Gastrocnemius medialis (tissue), 4 donors: ENCODE data around the gene DIPK2B. TPM values are rescaled to one million over a fixed set of nuclear protein-coding genes. Genes with fewer than 3 reads are reported as not detected.
A peak's percentile ranks its signal among the peaks of the same experiment; 100 is the strongest.

Experiments
- ATAC-seq, 2 donors: fragments of 150-250 bp; one replicate each; pipeline ENCODE4 v1.9.1; 2016
- DNase-seq, 2 donors: peaks; one replicate each; pipeline ENCODE4 v3.0.0-alpha.2; 2019
- H3K27ac ChIP-seq, 4 donors: fragments of 200-600 bp; sonication (generic); 1 replicate in 1 of 4; 2 replicates in 3 of 4; pipeline ENCODE4 v1.5.1; 2016 to 2018; ENCODE audit warnings: mild to moderate bottlenecking in 2 of 4, moderate library complexity in 1 of 4
- H3K27me3 ChIP-seq, 3 donors: fragments of 200-600 bp; sonication (generic) in 2 of 3; 1 replicate in 1 of 3; 2 replicates in 2 of 3; pipeline versions ENCODE4 v1.5.1 to v1.6.0; 2016 to 2019; ENCODE audit warnings: mild to moderate bottlenecking in 1 of 3, moderate library complexity in 1 of 3
- H3K36me3 ChIP-seq, 2 donors: fragments of 200-600 bp; sonication (generic) in 1 of 2; one replicate each; pipeline ENCODE4 v1.5.1; 2017 to 2018
- H3K4me1 ChIP-seq, 2 donors: fragments of 200-600 bp; sonication (generic) in 1 of 2; one replicate each; pipeline ENCODE4 v1.5.1; 2016 to 2017; ENCODE audit warnings: mild to moderate bottlenecking in 2 of 2
- H3K4me3 ChIP-seq, 4 donors: fragments of 200-600 bp; sonication (generic) in 3 of 4; 1 replicate in 1 of 4; 2 replicates in 3 of 4; pipeline ENCODE4 v1.5.1; 2016 to 2019; ENCODE audit warnings: mild to moderate bottlenecking in 2 of 4
- H3K9me3 ChIP-seq, 3 donors: fragments of 200-600 bp; sonication (generic) in 2 of 3; 1 replicate in 1 of 3; 2 replicates in 2 of 3; pipeline ENCODE4 v1.5.1; 2016 to 2019
- POLR2A ChIP-seq, 2 donors: fragments of 450-650 bp; IDR thresholded peaks; one replicate each; pipeline ENCODE4 v1.6.1; 2017; ENCODE audit warnings: antibody characterized with exemption in 2 of 2, mild to moderate bottlenecking in 2 of 2, moderate library complexity in 2 of 2
- in situ Hi-C, 4 donors: fragments of 200-750 bp; cut with MboI; loops; one replicate each; pipeline versions ENCODE4 v1.15.0 to v1.8.0; 2017; ENCODE audit warnings: low sequenced_read_pairs in 4 of 4
- intact Hi-C: fragments of 100-400 bp; cut with DNase I; formaldehyde crosslinking; loops from one replicate; pipeline ENCODE4 v1.15.1; 2023; ENCODE audit warnings: low total_unique reads
- total RNA-seq, 4 donors: library from RNA; depleted of rRNA; stranded (reverse); fragments of >200 nt; gene quantifications; one replicate each; pipeline versions ENCODE4 v1.1.0 to v1.2.3, GENCODE V29; 2016
- TF ChIP-seq, protein P1 (sequence below), 5 experiments: fragments of 450-650 bp in 3 of 5; fragments of 200-600 bp in 2 of 5; sonication (generic) in 2 of 5; IDR thresholded peaks in 4 of 5; conservative IDR thresholded peaks in 1 of 5; 1 replicate in 4 of 5; 2 replicates in 1 of 5; pipeline ENCODE4 v1.5.1; 2016 to 2019; ENCODE audit warnings: antibody characterized with exemption in 5 of 5, mild to moderate bottlenecking in 3 of 5, moderate library complexity in 3 of 5

The DIPK2B gene
- total RNA-seq, 4 donors from 2014 or later = 10.1 to 12.8 (median 10.9) TPM

DNA sequence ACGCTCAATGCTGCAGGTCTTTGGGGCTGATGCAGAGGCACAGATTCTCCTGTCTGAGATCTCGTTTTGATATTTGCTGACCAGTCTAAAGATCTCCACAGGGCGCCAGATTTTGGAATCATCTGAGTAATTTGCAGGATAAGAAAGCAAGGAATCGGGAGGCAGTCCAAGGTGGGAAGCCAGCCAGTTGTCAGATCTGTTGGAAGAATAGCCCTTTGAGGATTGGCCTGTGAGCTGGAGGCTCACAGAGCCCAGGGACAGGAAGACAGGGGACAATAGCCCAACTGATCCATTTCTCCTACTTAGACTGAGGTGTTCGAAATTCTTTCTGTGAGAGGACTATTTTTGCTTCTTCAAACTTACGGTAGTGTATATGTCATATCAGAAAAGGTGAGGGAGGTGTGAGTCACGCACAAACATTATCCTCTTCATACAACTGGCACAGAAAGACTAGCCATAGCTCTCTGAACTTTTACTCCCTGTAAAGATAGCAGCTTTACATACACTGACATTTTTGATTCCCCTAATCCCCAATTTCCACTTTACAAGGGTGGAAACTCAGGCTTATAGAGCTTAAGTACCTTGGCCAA, 8.8 kb downstream of the DIPK2B start:
- peak overlapping the region in 1 of 4 donors; percentile 7 for H3K4me3 ChIP-seq
- ATAC-seq = no peak
- DNase-seq = no peak
- TF ChIP-seq, protein P1, sequence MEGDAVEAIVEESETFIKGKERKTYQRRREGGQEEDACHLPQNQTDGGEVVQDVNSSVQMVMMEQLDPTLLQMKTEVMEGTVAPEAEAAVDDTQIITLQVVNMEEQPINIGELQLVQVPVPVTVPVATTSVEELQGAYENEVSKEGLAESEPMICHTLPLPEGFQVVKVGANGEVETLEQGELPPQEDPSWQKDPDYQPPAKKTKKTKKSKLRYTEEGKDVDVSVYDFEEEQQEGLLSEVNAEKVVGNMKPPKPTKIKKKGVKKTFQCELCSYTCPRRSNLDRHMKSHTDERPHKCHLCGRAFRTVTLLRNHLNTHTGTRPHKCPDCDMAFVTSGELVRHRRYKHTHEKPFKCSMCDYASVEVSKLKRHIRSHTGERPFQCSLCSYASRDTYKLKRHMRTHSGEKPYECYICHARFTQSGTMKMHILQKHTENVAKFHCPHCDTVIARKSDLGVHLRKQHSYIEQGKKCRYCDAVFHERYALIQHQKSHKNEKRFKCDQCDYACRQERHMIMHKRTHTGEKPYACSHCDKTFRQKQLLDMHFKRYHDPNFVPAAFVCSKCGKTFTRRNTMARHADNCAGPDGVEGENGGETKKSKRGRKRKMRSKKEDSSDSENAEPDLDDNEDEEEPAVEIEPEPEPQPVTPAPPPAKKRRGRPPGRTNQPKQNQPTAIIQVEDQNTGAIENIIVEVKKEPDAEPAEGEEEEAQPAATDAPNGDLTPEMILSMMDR (IDR thresholded peaks at IDR 0.05 in 4 of 5, conservative IDR thresholded peaks at IDR 0.05 in 1 of 5) = no peak
- no peak for TF ChIP-seq POLR2A (IDR thresholded peaks at IDR 0.05)
- no peaks in the 10 kb centered on the region for H3K9me3 ChIP-seq
- no peaks in the 10 kb centered on the region for H3K4me1 ChIP-seq
- intact Hi-C loops = no loop called here
- H3K36me3 ChIP-seq = no peaks in the 10 kb centered on the region
- peak overlapping the region in 1 of 4 donors; percentile 15 for H3K27ac ChIP-seq
- in situ Hi-C loops = loop anchor here in 2 of 4 donors (25.0 kb wide), 1 partner anchor 1230 kb away; the partner anchor contains the start of gene NDP (in 2 of the 2)
- H3K27me3 ChIP-seq = peaks cover 0 to 2% (median 0%) of the 10 kb centered on the region in 3 donors

DNA sequence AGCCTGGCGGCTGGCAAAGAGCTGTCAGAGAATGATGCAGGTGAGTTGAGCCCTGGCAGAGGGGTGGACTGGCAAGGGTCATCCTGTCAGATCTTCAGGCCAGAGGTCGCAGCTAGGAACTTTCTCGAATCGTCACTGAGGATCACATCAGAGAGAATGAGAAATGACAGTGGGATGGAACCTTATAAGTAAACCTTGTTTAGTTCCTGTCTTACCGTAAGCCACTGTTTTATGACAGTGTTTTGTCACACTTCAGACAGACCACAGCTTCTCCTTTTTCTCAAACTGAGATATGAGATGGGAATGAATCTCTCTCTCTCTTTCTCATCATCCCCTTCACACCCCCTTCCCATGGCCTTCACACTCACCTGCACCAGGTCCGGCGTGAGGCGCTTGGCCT, 9.3 kb downstream of the DIPK2B start:
- Histone ChIP-seq H3K4me1 (no peaks in the 10 kb centered on the region), H3K36me3 (no peaks in the 10 kb centered on the region), H3K27me3 (peaks cover 0 to 2% (median 0%) of the 10 kb centered on the region in 3 donors), H3K27ac (no peak overlapping the region), H3K4me3 (peak overlapping the region in 1 of 4 donors; percentile 7), H3K9me3 (no peaks in the 10 kb centered on the region)
- intact Hi-C loops = no loop called here
- DNase-seq = no peak
- in situ Hi-C loops = loop anchor here in 2 of 4 donors (25.0 kb wide), 1 partner anchor 1229 kb away; the partner anchor contains the start of gene NDP (in 2 of the 2)
- no peak for ATAC-seq
- TF ChIP-seq, protein P1 (IDR thresholded peaks at IDR 0.05 in 4 of 5, conservative IDR thresholded peaks at IDR 0.05 in 1 of 5) = no peak
- no peak for TF ChIP-seq POLR2A (IDR thresholded peaks at IDR 0.05)

DNA sequence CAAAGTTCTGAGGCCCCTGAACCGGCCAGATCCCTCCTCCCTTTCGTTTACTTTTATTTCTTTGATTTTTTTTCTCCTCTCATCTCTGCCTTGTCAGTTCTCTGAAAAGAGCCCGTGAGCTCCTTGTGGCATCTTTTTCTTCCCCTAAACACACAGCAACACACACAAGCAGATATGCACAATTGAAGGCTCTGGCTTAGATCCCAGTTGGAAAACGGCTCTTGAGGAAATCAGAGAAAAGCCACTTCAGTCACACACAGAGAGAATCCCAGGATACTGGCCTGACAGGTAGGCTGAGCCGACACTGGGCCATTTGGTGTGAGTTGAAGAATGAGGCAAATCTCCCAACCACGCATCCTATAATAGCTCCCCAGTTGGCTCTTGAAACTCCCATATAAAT, 12.9 kb downstream of the DIPK2B start:
- H3K4me3 ChIP-seq = peak overlapping the region; percentile 38 to 54 (median 46)
- peaks cover 0 to 2% (median 0%) of the 10 kb centered on the region in 3 donors for H3K27me3 ChIP-seq
- no peaks in the 10 kb centered on the region for H3K4me1 ChIP-seq
- H3K36me3 ChIP-seq = no peaks in the 10 kb centered on the region
- peak overlapping the region in 1 of 4 donors; percentile 48 for H3K27ac ChIP-seq
- ATAC-seq = no peak
- no peaks in the 10 kb centered on the region for H3K9me3 ChIP-seq
- in situ Hi-C loops (loop anchor here in 2 of 4 donors (25.0 kb wide), 1 partner anchor 1225 kb away; the partner anchor contains the start of gene NDP (in 2 of the 2)), intact Hi-C loops (loop anchor here (5.0 kb wide), 1 partner anchor 1230 kb away; no protein-coding TSS in a partner anchor)
- no peak for TF ChIP-seq POLR2A (IDR thresholded peaks at IDR 0.05)
- no peak for DNase-seq

DNA sequence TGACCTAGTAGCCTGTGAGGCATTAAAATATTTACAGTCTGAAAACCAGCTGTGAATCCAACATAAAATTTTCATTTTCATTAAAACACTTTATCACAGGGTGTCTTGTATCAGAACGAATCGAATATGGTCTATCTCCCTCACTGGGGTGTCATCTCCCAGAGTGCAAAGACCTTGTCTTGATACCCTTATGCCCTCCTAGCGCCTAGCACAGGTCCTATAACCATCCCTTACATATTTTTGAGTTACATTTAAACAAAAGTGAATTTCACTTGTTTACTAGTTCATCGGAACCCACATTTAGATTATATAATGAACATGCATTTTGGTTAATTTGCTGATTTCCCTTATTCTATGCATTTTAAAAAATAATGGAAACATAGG, 14.0 kb downstream of the DIPK2B start:
- Histone ChIP-seq H3K9me3 (no peaks in the 10 kb centered on the region), H3K27ac (peak overlapping the region in 2 of 4 donors; percentile 19 to 48), H3K36me3 (no peaks in the 10 kb centered on the region), H3K27me3 (peaks cover 0 to 2% (median 0%) of the 10 kb centered on the region in 3 donors), H3K4me3 (peak overlapping the region in 2 of 4 donors; percentile 50 to 54), H3K4me1 (no peaks in the 10 kb centered on the region)
- intact Hi-C loops (loop anchor here (5.0 kb wide), 1 partner anchor 1229 kb away; no protein-coding TSS in a partner anchor), in situ Hi-C loops (loop anchor here in 2 of 4 donors (25.0 kb wide), 1 partner anchor 1224 kb away; the partner anchor contains the start of gene NDP (in 2 of the 2))
- DNase-seq (no peak), ATAC-seq (no peak)
- TF ChIP-seq, protein P1 (IDR thresholded peaks at IDR 0.05 in 4 of 5, conservative IDR thresholded peaks at IDR 0.05 in 1 of 5) = no peak
- no peak for TF ChIP-seq POLR2A (IDR thresholded peaks at IDR 0.05)

DNA sequence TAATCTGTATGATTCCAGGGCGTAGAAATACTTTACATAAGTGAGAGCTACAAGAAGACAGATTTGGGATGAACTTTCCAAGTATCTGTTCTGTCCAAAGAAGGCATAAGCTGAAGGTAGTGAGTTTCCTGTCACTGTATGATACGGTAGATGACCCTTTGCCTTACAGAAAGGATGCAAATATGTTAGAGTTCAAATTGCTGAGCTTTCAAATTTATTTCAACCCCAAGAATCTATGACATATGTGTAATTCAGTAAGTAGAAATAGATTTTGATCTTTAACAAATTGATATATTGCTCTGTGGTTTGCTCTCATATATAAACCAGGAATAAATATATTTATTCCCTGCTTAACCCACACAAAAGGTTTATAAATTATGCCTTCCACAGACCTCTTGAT, 16.5 kb downstream of the DIPK2B start:
- Histone ChIP-seq H3K36me3 (no peaks in the 10 kb centered on the region), H3K4me3 (no peak overlapping the region), H3K27ac (no peak overlapping the region), H3K4me1 (no peaks in the 10 kb centered on the region), H3K9me3 (no peaks in the 10 kb centered on the region), H3K27me3 (peaks cover 0 to 2% (median 0%) of the 10 kb centered on the region in 3 donors)
- no peak for DNase-seq
- TF ChIP-seq, protein P1 (IDR thresholded peaks at IDR 0.05 in 4 of 5, conservative IDR thresholded peaks at IDR 0.05 in 1 of 5) = no peak
- no peak for TF ChIP-seq POLR2A (IDR thresholded peaks at IDR 0.05)
- ATAC-seq = no peak
- intact Hi-C loops = no loop called here
- in situ Hi-C loops = loop anchor here in 2 of 4 donors (25.0 kb wide), 1 partner anchor 1222 kb away; the partner anchor contains the start of gene NDP (in 2 of the 2)
